PC-3 (cell line): ENCODE measurements around the gene SNTN.

ENCODE experiments used
- EZH2 ChIP-seq: fragments of 300-600 bp; sonication (generic); IDR thresholded peaks from one replicate; pipeline ENCODE4 v1.6.1; 2017; ENCODE audit warnings: antibody characterized with exemption, mild to moderate bottlenecking, low read length; ENCODE audit not compliant: unreplicated experiment
- TF ChIP-seq, protein P1 (sequence below): fragments of 300-600 bp; sonication (generic); conservative IDR thresholded peaks from 2 replicates; pipeline ENCODE4 v1.5.1; 2017; ENCODE audit warnings: antibody characterized with exemption, low read depth, mild to moderate bottlenecking, low read length

GRCh38 chr3:63685340-63685739 is 32.9 kb downstream of the SNTN start:
- TF ChIP-seq, protein P1, sequence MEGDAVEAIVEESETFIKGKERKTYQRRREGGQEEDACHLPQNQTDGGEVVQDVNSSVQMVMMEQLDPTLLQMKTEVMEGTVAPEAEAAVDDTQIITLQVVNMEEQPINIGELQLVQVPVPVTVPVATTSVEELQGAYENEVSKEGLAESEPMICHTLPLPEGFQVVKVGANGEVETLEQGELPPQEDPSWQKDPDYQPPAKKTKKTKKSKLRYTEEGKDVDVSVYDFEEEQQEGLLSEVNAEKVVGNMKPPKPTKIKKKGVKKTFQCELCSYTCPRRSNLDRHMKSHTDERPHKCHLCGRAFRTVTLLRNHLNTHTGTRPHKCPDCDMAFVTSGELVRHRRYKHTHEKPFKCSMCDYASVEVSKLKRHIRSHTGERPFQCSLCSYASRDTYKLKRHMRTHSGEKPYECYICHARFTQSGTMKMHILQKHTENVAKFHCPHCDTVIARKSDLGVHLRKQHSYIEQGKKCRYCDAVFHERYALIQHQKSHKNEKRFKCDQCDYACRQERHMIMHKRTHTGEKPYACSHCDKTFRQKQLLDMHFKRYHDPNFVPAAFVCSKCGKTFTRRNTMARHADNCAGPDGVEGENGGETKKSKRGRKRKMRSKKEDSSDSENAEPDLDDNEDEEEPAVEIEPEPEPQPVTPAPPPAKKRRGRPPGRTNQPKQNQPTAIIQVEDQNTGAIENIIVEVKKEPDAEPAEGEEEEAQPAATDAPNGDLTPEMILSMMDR: no peak
- TF ChIP-seq EZH2: no peak
